HG02798 (cell line): Measurements from ENCODE around the gene PRR23E.
A peak's percentile ranks its signal among the peaks of the same experiment; 100 is the strongest.

Source experiments
- ATAC-seq: cut with Tn5 transposase; IDR thresholded peaks from one replicate; pipeline ENCODE4 v1.9.1; 2021; ENCODE audit warnings: mild to moderate bottlenecking; ENCODE audit not compliant: unreplicated experiment, poor library complexity

PRR23E gene

DNA sequence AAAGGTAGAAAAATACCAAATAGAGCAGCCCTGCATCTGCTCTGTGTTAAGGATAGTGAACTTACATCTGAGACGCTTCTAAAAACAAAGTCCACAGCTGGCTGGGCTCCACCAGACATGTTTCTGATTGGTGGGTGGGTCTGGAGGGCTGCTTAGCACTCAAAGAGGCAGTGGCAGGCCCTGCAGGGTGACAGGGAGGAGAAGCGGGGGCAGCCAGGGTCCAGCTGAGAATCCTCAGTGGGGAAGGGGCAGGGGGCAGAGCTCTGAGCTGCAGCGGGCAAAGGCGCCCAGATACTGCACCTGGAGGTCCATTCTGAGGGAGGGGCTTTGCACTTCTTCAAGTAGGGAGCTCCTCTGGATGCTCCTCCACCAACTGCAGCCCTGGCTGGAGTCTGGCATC is 28.1 kb downstream of the PRR23E start:
- ATAC-seq = no peak

DNA sequence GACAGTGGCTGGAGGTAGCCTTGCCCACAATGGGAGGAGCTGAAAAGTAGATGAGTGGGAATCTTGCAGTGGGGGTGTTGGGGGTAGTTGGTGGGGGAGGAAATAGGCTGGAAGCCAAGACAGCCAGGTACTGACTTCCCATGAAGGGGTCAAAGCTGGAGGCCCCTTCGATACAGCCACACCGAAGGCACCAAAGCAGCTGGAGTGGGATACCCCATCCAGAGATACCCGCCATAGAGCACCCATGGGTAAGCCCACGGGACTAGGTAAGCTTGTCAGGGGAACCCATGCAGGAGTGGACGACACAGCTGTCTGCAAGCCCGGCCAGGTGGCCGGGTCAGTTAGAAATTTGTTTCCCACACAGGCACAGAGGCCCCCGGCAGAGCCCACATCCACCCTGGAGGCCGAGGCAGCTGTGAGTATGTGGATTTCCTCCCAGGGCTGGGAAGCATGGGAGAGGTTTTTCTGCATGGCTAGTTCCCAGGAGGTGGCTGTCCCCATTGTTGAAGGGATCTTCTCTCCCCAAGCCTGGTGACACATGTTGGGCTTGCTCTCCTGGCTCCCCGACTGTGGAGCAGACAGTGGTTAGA is 28.6 kb downstream of the PRR23E start:
- no peak for ATAC-seq

DNA sequence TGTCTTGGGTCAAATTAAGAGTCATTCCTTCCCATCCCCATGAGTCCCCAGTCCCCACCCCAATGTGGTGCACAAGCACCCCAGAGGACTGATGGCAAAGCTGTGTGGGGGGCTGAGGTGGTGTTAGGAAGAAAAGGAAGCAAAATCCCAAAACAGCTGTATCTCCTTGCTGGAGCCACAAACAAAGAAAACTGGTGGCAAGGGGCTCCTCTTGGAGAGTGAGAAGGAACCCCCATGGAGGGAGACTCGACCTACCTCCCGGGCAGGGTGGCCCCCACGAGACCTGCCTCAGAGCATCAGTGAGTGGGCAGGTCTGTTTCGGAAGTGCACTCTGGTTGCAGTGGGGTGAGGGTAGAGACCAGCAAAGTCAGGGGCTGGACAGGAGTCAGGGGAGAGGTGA is 29.2 kb downstream of the PRR23E start:
- ATAC-seq = no peak

DNA sequence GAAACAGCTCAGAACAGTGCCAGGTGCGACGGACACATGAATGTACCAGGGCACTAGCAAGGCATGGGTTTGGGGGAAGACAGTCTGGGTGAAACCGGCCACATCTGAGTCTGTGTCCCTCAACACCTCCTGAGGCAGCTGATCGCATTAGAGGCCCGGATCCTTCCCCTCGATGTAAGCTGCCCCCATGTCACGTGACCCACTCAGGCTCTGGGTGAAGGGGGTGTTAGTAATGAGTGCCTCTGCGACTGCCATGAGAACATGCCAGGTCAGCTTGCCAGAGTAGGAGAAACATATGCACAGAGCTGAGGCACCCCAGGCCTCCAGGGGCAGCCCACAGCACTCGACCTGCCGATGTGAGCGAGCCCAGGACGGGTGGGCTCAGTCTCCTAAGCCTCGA is 29.7 kb downstream of the PRR23E start:
- ATAC-seq = no peak

DNA sequence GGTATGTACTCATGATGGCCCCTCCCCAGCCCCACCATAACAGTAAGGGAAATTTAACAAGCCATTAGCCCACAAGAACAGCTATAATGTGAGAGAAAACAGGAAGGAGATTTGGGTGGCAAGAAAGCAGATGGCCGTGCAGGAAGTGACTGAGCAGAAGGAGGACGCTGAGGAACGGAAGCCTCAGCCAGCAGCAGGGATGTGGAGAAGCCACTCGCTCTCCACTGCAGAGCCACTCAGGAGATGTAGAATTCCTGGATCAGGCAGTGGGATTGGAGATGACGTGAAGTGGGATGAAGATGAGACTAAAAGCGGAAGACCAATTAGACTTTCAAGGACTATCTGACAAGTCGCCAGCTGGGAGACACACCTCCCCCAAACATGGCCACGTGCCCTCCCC is 31.2 kb downstream of the PRR23E start:
- no peak for ATAC-seq

DNA sequence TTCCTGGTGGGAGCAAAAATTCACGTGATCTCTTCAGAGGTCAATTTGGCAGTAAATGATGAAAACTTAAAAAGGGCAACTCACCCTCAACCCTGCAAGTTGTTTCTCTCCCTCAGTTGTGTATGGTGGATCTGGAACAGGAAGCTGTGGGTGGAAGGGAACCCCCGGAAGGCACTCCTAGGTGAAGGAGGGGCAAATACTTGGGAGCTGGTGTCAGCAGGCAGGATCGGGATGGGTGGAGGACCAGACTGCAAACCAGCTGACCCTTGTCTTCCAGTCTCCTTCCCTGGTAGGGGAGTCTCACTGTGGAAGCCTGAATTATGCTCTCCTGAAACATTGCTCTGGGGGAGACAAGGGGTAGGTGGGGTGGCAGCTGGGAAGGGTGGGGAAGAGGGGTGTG is 33.5 kb downstream of the PRR23E start:
- ATAC-seq = no peak

DNA sequence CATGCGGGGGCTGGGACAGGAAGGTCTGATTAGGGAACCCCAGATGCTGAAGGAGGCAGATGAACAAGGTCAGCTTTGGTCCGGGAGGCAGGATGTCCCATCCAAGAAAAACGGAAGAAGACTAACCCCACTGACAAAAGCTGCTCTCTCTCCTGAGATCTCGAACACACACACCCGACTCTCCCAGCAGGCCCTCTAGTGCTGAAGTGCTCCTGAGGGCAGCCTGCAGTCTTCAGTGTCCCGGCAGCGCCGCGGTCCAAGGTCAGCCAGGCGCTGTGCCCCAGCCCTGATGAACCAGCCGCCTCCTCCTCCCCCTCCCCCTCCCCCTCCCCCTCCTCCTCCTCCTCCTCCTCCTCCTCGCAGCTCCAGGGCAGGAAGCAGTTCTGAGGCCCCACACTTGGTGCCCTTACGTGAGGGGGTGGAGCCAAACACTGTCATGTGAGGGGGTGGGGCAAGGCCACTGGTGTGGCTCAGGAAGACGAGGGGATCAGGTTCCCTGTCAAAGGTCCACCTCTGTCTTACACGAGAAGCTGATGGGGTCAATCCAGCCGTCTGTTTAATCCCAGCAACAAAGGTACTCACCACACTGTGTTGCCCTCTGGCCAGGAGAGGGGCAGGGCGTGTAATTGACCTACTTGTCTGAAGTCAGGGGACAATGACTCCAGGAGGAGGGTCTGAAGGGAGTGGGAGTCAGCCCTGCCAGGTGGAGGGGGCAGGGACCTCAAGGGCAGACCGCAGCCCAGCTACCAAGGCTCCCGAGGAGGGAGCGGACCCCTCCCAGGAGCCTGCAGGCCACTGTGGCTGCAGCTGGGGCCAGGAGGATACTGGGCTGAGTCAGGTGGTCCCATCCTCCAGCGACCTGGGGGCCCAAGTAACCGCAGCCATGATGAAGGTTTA is 34.3 kb downstream of the PRR23E start:
- peak; percentile 69 for ATAC-seq

DNA sequence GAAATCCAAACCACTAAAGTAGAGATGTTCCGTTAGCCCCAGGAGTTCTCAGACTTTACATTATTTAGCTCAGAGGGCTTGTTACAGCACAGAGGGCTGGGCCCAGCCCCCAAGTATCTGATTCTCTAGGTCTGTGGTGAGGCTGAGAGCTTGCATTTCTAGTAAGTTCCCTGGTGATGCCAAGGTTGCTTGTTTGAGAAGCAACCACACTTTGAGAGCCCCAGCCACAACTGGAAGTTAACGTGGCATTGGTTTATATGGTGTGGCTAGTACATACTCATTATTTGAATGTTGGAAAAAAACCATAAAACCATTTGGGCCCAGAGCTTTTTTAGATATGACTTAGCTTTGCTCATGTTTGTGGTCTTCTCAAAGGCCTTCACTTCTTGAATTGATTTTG is 35.9 kb downstream of the PRR23E start:
- no peak for ATAC-seq

DNA sequence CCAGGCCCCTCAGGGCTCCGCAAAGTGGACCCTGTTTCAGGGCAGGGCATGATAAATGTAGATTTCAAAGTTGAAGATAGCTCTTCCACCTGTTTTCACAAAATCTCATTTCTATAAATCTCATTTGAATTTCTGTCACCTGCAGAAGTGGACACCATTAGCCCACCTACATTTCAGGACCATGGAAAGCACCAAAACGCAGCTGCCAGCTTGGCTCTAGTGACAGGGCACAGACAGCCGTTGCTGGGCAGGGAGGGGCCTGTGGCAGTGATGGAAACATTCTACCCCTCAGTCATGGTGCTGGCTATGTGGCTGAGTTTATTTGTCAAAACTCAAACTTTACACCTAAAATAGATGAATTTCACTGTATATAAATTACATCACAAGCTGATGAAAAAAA is 40.4 kb downstream of the PRR23E start:
- ATAC-seq = no peak

DNA sequence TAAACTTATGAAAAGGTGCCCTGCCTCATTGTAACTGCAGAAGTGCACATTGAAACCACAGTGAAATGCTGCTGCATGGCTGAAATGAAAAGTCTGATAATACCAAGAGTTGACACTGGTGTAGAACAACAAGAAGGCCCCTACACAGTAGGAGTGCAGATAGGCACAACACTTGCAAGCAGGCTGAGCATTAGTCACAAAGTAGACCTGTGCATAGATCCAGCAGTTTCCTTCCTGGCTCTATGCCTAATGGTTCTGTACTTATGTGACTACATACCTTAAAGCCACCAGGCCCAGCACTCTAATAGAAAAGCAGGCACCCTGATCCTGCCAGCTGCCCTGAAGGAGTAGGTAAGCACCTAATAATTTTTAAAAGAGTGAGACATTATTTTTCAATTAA is 41.8 kb downstream of the PRR23E start:
- no peak for ATAC-seq

DNA sequence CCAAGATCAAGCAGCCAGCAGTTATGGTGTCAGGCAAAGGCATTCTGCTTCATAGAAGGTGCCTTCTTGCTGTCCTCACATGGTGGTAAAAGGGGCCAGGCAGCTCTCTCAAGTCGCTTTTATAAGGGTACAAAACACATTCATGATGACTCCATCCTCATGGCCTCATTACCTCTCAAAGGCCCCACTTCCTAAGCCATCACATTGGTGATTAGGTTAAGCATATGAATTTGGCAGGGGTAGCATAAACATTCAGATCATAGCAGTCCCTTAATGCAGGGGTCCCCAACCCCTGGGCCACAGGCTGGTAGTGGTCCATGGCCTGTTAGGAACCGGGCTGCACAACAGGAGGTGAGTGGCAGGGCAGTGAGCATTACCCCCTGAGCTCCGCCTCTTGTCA is 42.8 kb downstream of the PRR23E start:
- ATAC-seq = no peak

DNA sequence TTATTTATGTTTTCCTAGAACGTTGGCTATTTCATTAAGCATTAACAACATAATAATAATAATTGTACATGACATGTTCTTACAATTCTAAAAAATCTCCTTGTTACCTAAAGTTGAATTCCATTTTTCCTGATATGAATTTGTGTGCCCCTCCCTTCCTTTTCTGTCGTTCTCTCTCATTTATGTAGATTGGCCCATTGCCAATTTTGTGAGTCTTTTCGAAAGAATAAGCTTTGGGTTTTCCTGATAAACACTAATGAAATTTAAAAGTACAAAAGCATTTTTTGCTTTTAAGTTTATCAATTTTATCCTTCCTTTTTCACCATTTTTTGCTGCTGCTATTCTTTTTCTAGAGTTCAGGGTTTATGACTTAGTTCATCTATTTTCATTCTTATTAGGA is 44.9 kb downstream of the PRR23E start:
- no peak for ATAC-seq

DNA sequence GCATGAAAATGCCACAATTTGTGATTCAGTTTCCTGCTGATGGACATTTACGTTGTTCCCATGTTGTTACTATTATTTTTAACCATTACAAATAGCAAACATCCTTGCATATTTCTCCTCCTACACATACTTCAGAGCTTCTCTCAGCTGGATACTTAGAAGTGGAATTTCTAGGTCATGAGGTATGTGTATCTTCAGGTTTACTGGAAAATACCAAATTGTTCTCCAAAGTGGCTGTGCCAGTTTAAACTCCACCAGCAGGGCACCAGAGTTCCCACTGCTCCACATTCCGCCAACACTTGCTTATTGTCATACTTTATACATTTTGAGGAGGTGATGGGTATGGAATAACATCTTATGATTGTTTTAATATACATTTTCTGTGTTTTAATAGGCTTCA is 45.7 kb downstream of the PRR23E start:
- no peak for ATAC-seq

DNA sequence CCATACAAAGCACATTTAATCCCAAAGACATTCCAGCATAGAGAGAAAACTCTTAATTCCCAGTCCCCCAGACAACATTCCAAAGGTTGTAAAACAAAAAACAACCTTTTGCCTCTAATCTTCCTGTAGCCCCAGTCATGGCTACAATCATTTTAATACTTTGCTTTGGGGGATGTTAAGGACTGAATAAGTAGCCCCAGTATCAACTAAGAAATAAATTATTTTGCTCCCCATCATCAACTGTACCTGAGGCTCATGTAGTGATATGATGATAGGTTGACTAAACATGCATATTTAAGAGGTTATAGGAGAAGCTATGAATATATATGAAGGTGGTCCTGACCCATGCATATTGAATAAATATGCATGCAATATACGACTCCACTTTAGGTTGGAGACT is 54.4 kb downstream of the PRR23E start:
- no peak for ATAC-seq
